OCI-LY7 (cell line): Measurements from ENCODE around the gene CYP24A1. TPM values are rescaled to one million over a fixed set of nuclear protein-coding genes. Genes with fewer than 3 reads are reported as not detected.

Source experiments
- BruUV-seq: library from RNA; stranded (reverse); fragments of 400-500 nt; replicated peaks from 2 replicates; lab custom pipeline; 2021; lab: Mats Ljungman, UMichigan
- CTCF ChIA-PET: fragments of 300-600 bp; sonication (Branson Sonifier 250); formaldehyde crosslinking; loops from one replicate; lab custom pipeline; 2022; ENCODE audit warnings: antibody characterized with exemption; ENCODE audit not compliant: unreplicated experiment; lab: Charles Lee
- POLR2A ChIA-PET: fragments of 300-600 bp; sonication (Branson Sonifier 250); formaldehyde crosslinking; loops from one replicate; lab custom pipeline; 2022; ENCODE audit warnings: antibody characterized with exemption; lab: Charles Lee
- DNase-seq: peaks from one replicate; pipeline ENCODE4 v3.0.0-alpha.2; 2015; ENCODE audit warnings: low spot score
- H2AFZ ChIP-seq: fragments of 200-600 bp; sonication (generic), shearing (Covaris generic); 2 replicates; pipeline ENCODE4 v1.6.1; 2014; ENCODE audit warnings: mild to moderate bottlenecking, antibody characterized with exemption, low read length, moderate library complexity
- H3K27ac ChIP-seq: fragments of 200-600 bp; sonication (generic); 2 replicates; pipeline ENCODE4 v1.5.1; 2014; ENCODE audit warnings: mixed run types, low read depth, mild to moderate bottlenecking, moderate library complexity, low read length, inconsistent platforms; ENCODE audit not compliant: poor library complexity, severe bottlenecking
- H3K36me3 ChIP-seq: fragments of 200-600 bp; sonication (generic); 2 replicates; pipeline ENCODE4 v1.6.1; 2014; ENCODE audit warnings: mild to moderate bottlenecking, antibody characterized with exemption, low read length, moderate library complexity, mixed read lengths; ENCODE audit not compliant: insufficient read depth
- H3K4me1 ChIP-seq: fragments of 200-600 bp; sonication (generic); 2 replicates; pipeline ENCODE4 v1.5.1; 2014; ENCODE audit warnings: mild to moderate bottlenecking, low read length; ENCODE audit not compliant: insufficient read depth, poor library complexity, severe bottlenecking
- H3K4me2 ChIP-seq: fragments of 200-600 bp; sonication (generic); 2 replicates; pipeline ENCODE4 v1.6.1; 2014; ENCODE audit warnings: mild to moderate bottlenecking, low read length
- H3K4me3 ChIP-seq: fragments of 200-600 bp; sonication (generic); 2 replicates; pipeline ENCODE4 v1.5.1; 2014; ENCODE audit warnings: mild to moderate bottlenecking, low read depth, low read length; ENCODE audit not compliant: poor library complexity, severe bottlenecking
- H3K79me2 ChIP-seq: fragments of 200-600 bp; sonication (generic); 2 replicates; pipeline ENCODE4 v1.6.1; 2016; ENCODE audit warnings: low read depth, mild to moderate bottlenecking, low read length, moderate library complexity, mixed read lengths; ENCODE audit not compliant: insufficient read depth
- H3K9me2 ChIP-seq: fragments of 200-600 bp; sonication (generic); 2 replicates; pipeline ENCODE4 v1.6.1; 2016; ENCODE audit warnings: mild to moderate bottlenecking, low read length, mixed read lengths; ENCODE audit not compliant: insufficient read depth
- H3K9me3 ChIP-seq: fragments of 200-600 bp; sonication (generic); 2 replicates; pipeline ENCODE4 v1.6.1; 2014; ENCODE audit warnings: mild to moderate bottlenecking, mixed run types, low read length, mixed read lengths
- H4K20me1 ChIP-seq: fragments of 200-600 bp; sonication (generic); 2 replicates; pipeline ENCODE4 v1.6.1; 2014; ENCODE audit warnings: mild to moderate bottlenecking, antibody characterized with exemption, low read length, moderate library complexity, mixed read lengths; ENCODE audit not compliant: insufficient read depth
- EZH2phosphoT487 ChIP-seq: fragments of 200-600 bp; sonication (generic); IDR thresholded peaks from 2 replicates; pipeline ENCODE4 v1.6.1; 2018; ENCODE audit warnings: low read depth, borderline replicate concordance, mild to moderate bottlenecking, mixed run types, antibody characterized with exemption, low read length, moderate library complexity, mixed read lengths
- intact Hi-C: fragments of 100-400 bp; cut with micrococcal nuclease; formaldehyde crosslinking; loops from one replicate; pipeline ENCODE4 v1.10.0; 2022; ENCODE audit not compliant: unreplicated experiment
- total RNA-seq, 2 experiments: library from RNA; depleted of rRNA in 1 of 2; stranded (reverse); fragments of >200 nt in 1 of 2; shearing (Covaris generic) in 1 of 2; gene quantifications; 2 replicates each; pipeline ENCODE4 v1.2.3, GENCODE V29; 2014 to 2022
- TF ChIP-seq, protein P1 (sequence below): fragments of 200-600 bp; sonication (generic); conservative IDR thresholded peaks from 2 replicates; pipeline ENCODE4 v1.5.1; 2014; ENCODE audit warnings: mild to moderate bottlenecking, antibody characterized with exemption, low read length, moderate library complexity, mixed read lengths

CYP24A1 gene
- total RNA-seq, 2 experiments from 2014 or later = not detected

DNA sequence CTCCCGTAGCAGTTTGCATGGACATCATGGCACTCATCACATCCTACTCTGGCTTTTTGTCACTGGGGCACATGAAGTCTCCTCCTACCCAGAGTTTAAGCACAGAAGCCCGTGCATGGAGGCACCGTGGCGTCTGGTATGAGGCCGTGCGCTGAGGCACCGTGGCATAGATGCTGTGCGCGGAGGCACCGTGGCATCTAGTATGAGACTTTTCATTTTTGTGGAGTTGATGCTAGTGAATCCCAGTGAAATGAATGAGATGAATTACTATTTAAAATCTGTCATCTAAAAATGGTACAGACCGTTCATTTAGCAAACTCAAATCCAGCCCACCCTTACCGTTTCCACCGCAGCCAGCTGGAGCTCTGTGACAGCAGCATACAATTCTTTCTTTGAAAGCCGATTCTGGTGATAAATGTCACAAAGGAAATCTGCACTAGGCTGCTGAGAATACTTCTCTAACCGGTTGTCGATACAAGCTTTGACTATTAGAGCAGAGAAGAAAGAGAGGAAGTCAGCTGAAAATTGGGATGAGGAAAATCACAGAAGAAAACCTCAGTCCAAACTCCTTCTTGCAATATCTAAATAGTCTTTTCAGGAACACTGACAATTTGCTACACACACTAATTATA lies 11.3 kb downstream of the CYP24A1 start:
- intact Hi-C loops = no loop called here
- no peaks in the 10 kb centered on the region for H3K4me1 ChIP-seq
- H2AFZ ChIP-seq = no peak overlapping the region
- H3K4me3 ChIP-seq = no peak overlapping the region
- no peak overlapping the region for H3K4me2 ChIP-seq
- ChIA-PET CTCF (no interaction called here), POLR2A (interaction anchor here (0.6 kb wide), 1 partner anchor 96 kb away, joined by 4 read pairs; no protein-coding TSS in a partner anchor)
- no peak for DNase-seq
- no TSS peak for BruUV-seq
- no peaks in the 10 kb centered on the region for H3K79me2 ChIP-seq
- no peak overlapping the region for H3K27ac ChIP-seq
- no peaks in the 10 kb centered on the region for H3K9me3 ChIP-seq
- no peaks in the 10 kb centered on the region for H4K20me1 ChIP-seq
- H3K9me2 ChIP-seq = no peaks in the 10 kb centered on the region
- no peak for TF ChIP-seq EZH2phosphoT487
- TF ChIP-seq, protein P1, sequence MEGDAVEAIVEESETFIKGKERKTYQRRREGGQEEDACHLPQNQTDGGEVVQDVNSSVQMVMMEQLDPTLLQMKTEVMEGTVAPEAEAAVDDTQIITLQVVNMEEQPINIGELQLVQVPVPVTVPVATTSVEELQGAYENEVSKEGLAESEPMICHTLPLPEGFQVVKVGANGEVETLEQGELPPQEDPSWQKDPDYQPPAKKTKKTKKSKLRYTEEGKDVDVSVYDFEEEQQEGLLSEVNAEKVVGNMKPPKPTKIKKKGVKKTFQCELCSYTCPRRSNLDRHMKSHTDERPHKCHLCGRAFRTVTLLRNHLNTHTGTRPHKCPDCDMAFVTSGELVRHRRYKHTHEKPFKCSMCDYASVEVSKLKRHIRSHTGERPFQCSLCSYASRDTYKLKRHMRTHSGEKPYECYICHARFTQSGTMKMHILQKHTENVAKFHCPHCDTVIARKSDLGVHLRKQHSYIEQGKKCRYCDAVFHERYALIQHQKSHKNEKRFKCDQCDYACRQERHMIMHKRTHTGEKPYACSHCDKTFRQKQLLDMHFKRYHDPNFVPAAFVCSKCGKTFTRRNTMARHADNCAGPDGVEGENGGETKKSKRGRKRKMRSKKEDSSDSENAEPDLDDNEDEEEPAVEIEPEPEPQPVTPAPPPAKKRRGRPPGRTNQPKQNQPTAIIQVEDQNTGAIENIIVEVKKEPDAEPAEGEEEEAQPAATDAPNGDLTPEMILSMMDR = no peak
- H3K36me3 ChIP-seq = no peaks in the 10 kb centered on the region

DNA sequence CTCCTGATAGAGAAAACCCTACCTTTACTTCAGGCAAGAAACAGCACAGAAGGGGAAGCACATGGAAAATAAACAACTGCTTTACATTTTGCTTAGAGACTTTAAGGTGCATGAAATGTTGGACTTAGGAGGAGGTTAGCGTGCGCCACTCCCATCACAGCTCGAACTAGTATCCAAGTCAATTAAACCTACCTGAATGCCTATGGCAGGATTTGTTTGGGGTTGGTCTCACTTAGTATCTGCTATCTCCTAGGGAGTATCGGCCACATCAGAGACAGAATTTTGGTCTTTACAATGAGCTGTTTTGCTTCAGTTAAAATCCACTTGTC lies 12.0 kb downstream of the CYP24A1 start:
- no peak overlapping the region for H3K4me3 ChIP-seq
- TF ChIP-seq, protein P1 = no peak
- TF ChIP-seq EZH2phosphoT487 = no peak
- H3K9me2 ChIP-seq = no peaks in the 10 kb centered on the region
- H4K20me1 ChIP-seq = no peaks in the 10 kb centered on the region
- intact Hi-C loops = no loop called here
- H3K4me1 ChIP-seq = no peaks in the 10 kb centered on the region
- no TSS peak for BruUV-seq
- no peak overlapping the region for H2AFZ ChIP-seq
- ChIA-PET CTCF (no interaction called here), POLR2A (interaction anchor here (0.6 kb wide), 1 partner anchor 96 kb away, joined by 4 read pairs; no protein-coding TSS in a partner anchor)
- DNase-seq = no peak
- H3K36me3 ChIP-seq = no peaks in the 10 kb centered on the region
- no peaks in the 10 kb centered on the region for H3K9me3 ChIP-seq
- H3K27ac ChIP-seq = no peak overlapping the region
- H3K79me2 ChIP-seq = no peaks in the 10 kb centered on the region
- H3K4me2 ChIP-seq = no peak overlapping the region
